Measurements from ENCODE around the gene CDKN2AIP.
A peak's percentile ranks its signal among the peaks of the same experiment; 100 is the strongest.
"Not testable (repeated sequence)": the region's sequence is repeated elsewhere in the genome, so short reads cannot be mapped to it uniquely, and the experiment has no call there.

CDKN2AIP gene

DNA sequence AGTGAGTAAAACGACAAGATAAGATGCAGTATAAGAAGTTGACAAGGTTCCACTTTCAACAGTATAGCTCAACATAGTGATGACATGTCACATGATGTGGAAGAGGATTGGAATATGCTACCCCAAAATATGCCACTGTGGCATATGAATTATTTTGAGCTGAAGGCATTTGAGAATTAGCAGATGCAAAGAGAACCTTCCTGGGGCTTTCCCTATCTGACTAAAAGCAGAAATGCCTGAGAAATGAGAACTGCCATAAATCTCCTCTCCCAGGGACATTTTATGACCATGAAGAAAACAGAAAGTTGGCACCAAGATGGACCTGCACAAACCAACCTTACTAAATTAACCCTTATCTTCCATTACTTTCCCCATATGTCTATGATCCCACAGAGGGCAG lies 24.8 kb downstream of the CDKN2AIP start:
- Histone ChIP-seq H3K27ac (no peak overlapping the region), H3K4me3 (ENCODE audit: low read depth, low read length) (no peak overlapping the region), H3K27me3 (replicated peaks) (no peaks in the 10 kb centered on the region), H3K36me3 (replicated peaks) (no peaks in the 10 kb centered on the region)
- DNase-seq = no peak
- in situ Hi-C loops (cut with HindIII; ENCODE audit: low pct_ligation_motif_present, low sequenced_read_pairs) = no loop called here
- TF ChIP-seq, protein P1, sequence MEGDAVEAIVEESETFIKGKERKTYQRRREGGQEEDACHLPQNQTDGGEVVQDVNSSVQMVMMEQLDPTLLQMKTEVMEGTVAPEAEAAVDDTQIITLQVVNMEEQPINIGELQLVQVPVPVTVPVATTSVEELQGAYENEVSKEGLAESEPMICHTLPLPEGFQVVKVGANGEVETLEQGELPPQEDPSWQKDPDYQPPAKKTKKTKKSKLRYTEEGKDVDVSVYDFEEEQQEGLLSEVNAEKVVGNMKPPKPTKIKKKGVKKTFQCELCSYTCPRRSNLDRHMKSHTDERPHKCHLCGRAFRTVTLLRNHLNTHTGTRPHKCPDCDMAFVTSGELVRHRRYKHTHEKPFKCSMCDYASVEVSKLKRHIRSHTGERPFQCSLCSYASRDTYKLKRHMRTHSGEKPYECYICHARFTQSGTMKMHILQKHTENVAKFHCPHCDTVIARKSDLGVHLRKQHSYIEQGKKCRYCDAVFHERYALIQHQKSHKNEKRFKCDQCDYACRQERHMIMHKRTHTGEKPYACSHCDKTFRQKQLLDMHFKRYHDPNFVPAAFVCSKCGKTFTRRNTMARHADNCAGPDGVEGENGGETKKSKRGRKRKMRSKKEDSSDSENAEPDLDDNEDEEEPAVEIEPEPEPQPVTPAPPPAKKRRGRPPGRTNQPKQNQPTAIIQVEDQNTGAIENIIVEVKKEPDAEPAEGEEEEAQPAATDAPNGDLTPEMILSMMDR (IDR thresholded peaks at IDR 0.05; ENCODE audit: low read depth, low read length, missing control alignments) = no peak

DNA sequence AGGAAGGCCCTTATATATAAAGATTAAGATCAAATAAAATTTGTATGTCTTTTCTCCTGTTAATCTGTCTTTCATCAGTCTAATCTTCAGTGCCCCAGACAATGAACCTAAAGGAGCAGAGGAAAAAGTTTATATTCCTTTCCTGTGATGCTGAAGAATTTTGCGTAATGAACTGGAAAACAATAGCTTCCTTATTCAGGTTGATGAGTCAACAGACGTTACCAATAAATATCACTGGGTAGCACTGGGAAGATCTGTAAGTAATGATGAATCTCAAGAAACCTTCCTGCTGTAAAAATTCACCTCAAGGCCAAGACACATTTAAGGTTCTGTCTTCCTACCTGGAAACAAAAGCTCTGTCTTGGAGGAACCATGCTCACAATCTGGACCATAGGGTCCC lies 25.5 kb downstream of the CDKN2AIP start:
- H3K27me3 ChIP-seq (replicated peaks) = no peaks in the 10 kb centered on the region
- TF ChIP-seq, protein P1 (IDR thresholded peaks at IDR 0.05; ENCODE audit: low read depth, low read length, missing control alignments) = no peak
- no peak overlapping the region for H3K27ac ChIP-seq
- DNase-seq = no peak
- no peaks in the 10 kb centered on the region for H3K36me3 ChIP-seq (replicated peaks)
- no peak overlapping the region for H3K4me3 ChIP-seq (ENCODE audit: low read depth, low read length)
- in situ Hi-C loops (cut with HindIII; ENCODE audit: low pct_ligation_motif_present, low sequenced_read_pairs) = no loop called here

DNA sequence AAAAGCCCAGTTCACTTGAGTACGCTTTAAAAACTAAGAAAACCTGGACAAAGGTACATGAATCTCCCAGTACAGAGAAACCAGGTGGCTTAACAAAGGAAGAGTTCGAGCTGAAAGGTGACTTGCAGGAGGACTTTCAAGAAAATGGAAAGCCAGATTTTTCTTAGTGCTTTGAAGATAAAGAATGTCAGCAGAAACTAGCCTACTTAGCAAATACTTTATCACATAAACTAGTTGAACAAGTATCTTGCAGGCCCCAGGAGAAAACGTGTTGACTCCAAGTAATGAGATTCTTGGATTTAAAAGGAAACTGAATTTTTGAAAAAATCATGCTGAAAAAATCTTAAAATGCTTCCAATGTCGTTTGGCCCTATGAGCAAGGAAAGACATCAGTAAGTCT lies 26.4 kb downstream of the CDKN2AIP start:
- no peak overlapping the region for H3K27ac ChIP-seq
- DNase-seq = no peak
- H3K4me3 ChIP-seq (ENCODE audit: low read depth, low read length) = no peak overlapping the region
- TF ChIP-seq, protein P1 (IDR thresholded peaks at IDR 0.05; ENCODE audit: low read depth, low read length, missing control alignments) = no peak
- no peaks in the 10 kb centered on the region for H3K36me3 ChIP-seq (replicated peaks)
- in situ Hi-C loops (cut with HindIII; ENCODE audit: low pct_ligation_motif_present, low sequenced_read_pairs) = no loop called here
- no peaks in the 10 kb centered on the region for H3K27me3 ChIP-seq (replicated peaks)

DNA sequence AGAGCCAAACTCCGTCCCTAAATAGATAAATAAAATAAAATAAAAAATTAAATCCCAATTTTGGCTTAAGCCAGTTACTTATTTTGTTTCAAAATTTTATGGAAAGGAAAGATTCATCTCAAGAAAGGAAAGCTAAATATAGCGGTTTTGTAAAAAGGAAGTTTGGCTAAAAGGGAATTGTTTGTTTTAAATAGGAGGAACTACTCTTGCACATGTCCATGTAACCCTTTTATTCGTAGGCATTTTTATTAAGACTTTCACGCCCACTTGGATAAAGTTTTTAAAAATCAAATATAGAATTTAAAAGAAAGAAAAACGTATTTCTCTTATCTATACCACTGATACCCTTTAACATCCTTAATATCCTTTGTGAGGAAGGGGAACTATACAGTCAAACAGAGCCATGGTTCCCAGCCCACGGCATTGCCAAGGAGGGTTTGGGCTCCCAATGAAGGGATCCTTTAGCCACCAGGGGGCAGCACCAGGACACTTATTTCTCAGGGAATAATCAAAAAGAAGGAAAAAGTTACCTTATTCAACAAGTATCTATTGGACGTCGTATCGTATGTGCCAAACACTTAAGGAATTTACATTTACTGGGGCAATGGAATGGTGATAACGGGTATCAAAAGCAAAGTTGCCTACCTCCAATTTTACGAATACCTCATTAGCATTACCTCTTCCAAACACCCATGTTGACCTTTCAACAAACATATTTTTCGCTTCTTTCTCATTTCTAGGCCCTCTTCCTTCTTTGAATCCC lies 27.7 kb downstream of the CDKN2AIP start:
- no peaks in the 10 kb centered on the region for H3K36me3 ChIP-seq (replicated peaks)
- no peaks in the 10 kb centered on the region for H3K27me3 ChIP-seq (replicated peaks)
- no peak overlapping the region for H3K27ac ChIP-seq
- in situ Hi-C loops (cut with HindIII; ENCODE audit: low pct_ligation_motif_present, low sequenced_read_pairs) = no loop called here
- peak; percentile 79 for DNase-seq
- no peak overlapping the region for H3K4me3 ChIP-seq (ENCODE audit: low read depth, low read length)
- TF ChIP-seq, protein P1 (IDR thresholded peaks at IDR 0.05; ENCODE audit: low read depth, low read length, missing control alignments) = peak; percentile 87

DNA sequence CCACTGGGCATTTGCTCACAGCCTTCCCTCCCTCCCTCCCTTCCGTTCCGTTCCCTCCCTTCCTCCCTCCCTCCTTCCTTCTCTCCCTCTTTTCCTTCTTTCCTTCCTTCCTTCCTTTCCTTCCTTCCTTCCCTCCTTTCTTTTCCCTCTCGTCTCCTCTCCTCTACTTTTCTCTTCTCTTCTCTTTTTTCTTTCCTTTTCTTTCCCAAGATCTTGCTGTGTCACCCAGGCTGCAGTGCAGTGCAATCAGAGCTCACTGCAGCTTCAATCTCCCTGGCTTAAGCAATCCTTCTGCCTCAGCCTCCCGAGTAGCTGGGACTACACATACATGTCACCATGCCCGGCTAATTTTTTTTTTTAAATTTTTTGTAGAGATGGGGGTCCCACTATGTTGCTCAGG lies 33.7 kb downstream of the CDKN2AIP start:
- H3K27ac ChIP-seq = no peak overlapping the region
- DNase-seq = no peak
- TF ChIP-seq, protein P1 (IDR thresholded peaks at IDR 0.05; ENCODE audit: low read depth, low read length, missing control alignments) = no peak
- in situ Hi-C loops (cut with HindIII; ENCODE audit: low pct_ligation_motif_present, low sequenced_read_pairs) = no loop called here
- H3K36me3 ChIP-seq (replicated peaks) = no peaks in the 10 kb centered on the region
- no peaks in the 10 kb centered on the region for H3K27me3 ChIP-seq (replicated peaks)
- no peak overlapping the region for H3K4me3 ChIP-seq (ENCODE audit: low read depth, low read length)

DNA sequence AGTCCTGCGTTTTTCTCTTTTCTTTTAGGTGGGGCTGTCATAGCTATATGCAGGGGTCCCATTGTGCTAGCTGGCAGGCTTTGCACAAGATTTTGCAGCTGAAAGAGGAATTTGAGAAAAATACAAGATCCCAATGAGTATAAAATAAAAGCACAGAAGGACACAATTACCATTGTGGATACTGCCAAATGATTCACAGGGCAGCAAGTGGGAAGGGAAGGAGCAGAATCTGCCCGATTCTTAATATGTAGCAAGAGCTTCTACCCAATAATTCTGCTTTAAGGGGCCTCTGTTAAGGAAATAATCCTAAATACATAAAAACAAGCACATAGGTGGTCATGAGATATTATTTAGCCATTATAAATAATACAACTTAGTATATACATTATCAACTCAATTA lies 34.5 kb downstream of the CDKN2AIP start:
- TF ChIP-seq, protein P1 (IDR thresholded peaks at IDR 0.05; ENCODE audit: low read depth, low read length, missing control alignments) = no peak
- no peak for DNase-seq

DNA sequence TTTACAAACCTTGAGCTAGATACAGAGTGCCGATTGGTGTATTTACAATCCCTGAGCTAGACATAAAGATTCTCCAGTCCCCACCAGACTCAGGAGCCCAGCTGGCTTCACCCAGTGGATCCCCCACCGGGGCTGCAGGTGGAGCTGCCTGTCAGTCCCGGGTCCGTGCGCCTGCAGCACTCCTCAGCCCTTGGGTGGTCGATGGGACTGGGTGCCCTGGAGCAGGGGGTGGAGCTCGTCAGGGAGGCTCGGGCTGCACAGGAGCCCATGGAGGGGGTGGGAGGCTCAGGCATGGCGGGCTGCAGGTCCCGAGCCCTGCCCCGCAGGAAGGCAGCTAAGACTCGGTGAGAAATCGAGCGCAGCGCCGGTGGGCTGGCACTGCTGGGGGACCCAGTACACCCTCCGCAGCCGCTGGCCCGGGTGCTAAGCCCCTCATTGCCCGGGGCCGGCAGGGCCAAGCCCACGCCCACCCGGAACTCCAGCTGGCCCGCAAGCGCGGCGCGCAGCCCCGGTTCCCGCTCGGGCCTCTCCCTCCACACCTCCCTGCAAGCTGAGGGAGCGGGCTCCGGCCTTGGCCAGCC lies 38.2 kb downstream of the CDKN2AIP start:
- in situ Hi-C loops (cut with HindIII; ENCODE audit: low pct_ligation_motif_present, low sequenced_read_pairs); DNase-seq; H3K4me3 ChIP-seq (ENCODE audit: low read depth, low read length); H3K36me3 ChIP-seq (replicated peaks); H3K27me3 ChIP-seq (replicated peaks); H3K27ac ChIP-seq: not testable (repeated sequence)

More for the DNA sequence above, 34.5 kb downstream of the CDKN2AIP start:
- Histone ChIP-seq H3K27ac (no peak overlapping the region), H3K36me3 (replicated peaks) (no peaks in the 10 kb centered on the region), H3K4me3 (ENCODE audit: low read depth, low read length) (no peak overlapping the region), H3K27me3 (replicated peaks) (no peaks in the 10 kb centered on the region)
- in situ Hi-C loops (cut with HindIII; ENCODE audit: low pct_ligation_motif_present, low sequenced_read_pairs) = no loop called here

Data from brain microvascular endothelial cell (primary cell).